GM12872 (cell line): ENCODE data around the gene ETFA.

ENCODE experiments used
- TF ChIP-seq, protein P1 (sequence below): IDR thresholded peaks from 3 replicates; pipeline ENCODE4 v1.5.1; 2011; ENCODE audit warnings: low read depth, mild to moderate bottlenecking, low read length, moderate library complexity; ENCODE audit not compliant: insufficient read depth

ETFA gene

DNA sequence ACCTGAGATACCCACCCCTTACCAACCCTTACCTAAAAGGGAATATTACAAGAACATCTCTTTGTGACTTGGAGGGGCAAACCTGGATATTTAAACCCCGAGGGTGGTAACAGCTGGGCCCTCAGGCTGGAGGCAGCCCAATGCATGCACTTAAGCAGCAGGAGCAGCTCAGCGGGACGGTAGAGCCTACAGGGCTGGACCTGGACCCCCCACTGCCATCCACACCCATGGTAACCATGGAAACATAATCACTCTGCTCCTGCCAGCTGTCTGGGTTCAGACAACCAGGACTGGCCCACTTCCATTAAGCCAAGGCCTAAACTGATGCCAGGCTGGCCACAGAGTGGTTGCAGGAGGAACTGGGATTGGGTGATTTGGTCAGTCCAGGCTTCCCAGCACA lies 52.8 kb downstream of the ETFA start:
- TF ChIP-seq, protein P1, sequence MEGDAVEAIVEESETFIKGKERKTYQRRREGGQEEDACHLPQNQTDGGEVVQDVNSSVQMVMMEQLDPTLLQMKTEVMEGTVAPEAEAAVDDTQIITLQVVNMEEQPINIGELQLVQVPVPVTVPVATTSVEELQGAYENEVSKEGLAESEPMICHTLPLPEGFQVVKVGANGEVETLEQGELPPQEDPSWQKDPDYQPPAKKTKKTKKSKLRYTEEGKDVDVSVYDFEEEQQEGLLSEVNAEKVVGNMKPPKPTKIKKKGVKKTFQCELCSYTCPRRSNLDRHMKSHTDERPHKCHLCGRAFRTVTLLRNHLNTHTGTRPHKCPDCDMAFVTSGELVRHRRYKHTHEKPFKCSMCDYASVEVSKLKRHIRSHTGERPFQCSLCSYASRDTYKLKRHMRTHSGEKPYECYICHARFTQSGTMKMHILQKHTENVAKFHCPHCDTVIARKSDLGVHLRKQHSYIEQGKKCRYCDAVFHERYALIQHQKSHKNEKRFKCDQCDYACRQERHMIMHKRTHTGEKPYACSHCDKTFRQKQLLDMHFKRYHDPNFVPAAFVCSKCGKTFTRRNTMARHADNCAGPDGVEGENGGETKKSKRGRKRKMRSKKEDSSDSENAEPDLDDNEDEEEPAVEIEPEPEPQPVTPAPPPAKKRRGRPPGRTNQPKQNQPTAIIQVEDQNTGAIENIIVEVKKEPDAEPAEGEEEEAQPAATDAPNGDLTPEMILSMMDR = no peak

DNA sequence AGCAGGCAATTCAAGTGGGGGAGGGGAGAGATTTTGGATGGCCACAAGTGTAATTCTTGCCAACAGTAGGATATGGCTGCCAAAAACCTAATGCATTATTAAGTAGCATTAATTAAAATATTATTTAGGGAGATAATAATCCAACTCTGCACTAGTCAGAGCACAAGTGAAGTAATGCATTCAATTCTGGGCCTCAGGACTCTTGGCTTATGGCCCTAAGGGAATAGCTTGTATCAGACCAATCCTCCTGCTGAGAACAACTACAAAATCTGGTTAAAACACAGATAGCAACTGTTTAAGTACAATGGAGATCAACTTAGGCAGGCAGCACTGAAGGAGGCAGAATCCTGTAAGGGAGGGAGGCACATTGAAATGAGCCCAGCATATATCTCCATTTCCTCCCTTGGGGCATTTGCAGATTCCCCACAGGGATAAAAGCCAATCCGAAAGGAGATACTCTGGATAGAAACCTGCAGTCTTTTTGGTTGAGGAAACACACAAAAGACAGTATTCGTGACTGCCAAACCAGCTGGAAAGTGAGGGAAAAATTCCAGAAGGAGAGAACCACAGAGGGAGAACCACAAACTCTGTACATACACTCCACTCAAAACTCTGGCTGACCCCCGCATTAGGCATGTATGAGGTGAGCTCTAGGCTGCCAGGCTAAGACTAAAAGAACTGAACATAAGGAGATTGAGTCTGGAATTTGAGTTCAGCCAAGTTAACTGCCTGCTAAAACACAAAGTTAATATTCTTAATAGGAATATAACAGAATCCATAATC lies 57.4 kb downstream of the ETFA start:
- TF ChIP-seq, protein P1 = no peak

DNA sequence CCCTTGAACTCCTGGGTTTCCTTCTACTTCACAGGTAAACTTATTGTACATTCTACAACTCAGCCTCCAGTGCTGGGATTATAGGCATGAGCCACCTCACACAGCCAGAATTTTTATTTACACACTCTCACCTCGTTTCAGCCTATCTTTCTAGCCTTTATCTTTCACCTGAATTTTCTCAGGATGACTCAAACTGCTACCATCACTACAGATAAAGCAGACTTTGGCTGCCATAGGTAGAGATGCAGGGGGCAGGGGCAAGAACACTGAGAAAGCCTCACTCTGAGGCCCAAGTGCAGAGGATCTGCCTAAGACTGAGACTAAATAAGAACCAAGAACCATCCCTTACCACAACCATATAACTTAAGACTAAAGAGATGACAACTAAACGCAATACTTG lies 59.0 kb downstream of the ETFA start:
- TF ChIP-seq, protein P1 = no peak

DNA sequence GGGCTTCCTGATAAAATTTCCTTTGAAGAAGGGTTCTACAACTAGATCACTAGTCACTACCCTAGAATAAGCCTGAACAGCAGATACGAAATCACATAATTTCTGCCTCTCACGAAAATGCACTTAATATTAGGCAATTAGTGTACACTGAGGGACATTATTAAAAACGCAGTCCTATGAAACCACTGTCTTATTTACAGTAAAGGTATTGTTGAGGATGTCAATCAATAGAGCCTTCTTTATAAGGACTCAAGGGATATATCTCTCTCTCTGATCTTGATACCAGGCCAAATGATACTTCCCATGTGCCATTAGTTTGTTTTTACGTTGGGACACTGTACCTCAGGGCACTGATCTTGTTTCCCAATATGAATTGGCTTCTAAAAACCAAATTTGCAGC lies 59.6 kb downstream of the ETFA start:
- TF ChIP-seq, protein P1 = no peak

DNA sequence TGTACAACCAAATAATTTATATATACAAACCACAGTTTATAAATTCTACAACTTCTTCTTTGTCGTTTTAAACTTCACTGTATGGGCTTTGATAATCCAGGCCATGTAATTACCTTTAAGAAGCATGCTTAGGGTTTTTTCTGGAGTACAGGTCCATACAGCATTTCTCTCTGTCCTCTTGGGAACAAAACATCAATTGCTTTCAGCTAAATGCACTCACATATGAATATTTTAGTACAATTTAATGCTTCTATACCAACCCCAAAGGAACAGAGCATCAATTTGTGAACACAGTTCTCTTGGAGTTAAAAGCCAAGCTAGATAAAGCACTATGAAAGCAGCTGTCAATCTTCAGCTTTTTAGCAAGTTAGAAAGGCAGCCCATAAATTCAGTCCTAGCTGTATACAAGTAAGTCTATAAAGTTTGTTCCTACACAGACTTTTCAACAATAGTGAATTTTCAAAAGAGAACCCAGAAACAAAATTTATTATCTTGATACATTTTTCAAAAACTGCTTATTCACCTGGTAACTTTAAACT lies 66.1 kb downstream of the ETFA start:
- TF ChIP-seq, protein P1 = no peak

DNA sequence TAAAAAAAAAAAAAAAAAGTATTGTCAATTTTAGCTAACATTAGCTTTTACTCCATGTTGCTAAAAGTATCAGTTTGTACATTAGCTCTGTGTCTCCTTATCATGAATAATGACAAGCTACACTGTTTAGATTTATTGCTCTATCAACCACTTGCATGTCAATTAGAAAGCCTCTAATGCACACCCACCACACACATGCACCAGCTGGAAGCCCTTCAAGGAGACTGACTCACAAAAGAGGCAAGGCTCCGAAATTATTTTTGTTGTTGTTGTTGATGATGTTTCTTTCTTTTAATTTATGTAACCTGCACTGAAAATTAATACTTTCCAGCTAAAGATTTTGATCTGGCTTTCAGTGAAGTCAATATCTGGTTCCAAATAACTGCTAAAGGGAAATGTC lies 71.5 kb downstream of the ETFA start:
- TF ChIP-seq, protein P1 = no peak

DNA sequence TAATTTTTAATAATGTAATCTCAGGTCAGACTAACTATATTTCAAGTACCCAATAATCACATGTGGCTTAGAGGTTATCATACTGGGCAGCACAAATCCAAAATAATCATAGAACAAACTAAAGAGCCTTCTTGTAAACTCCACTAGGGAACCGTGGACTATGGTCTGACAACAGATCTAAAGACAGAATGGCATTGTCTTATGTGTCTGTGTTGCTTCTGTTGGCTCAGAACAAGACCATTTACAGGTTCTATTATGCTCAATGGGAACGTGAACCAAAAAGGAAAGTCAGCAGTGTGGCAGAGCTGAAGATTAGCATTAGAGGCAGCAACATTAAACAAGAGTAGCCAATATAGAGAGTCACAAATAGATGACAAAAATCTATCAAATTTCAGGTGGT lies 74.9 kb downstream of the ETFA start:
- TF ChIP-seq, protein P1 = no peak
